Measurements from ENCODE around the gene RHBG.

DNA sequence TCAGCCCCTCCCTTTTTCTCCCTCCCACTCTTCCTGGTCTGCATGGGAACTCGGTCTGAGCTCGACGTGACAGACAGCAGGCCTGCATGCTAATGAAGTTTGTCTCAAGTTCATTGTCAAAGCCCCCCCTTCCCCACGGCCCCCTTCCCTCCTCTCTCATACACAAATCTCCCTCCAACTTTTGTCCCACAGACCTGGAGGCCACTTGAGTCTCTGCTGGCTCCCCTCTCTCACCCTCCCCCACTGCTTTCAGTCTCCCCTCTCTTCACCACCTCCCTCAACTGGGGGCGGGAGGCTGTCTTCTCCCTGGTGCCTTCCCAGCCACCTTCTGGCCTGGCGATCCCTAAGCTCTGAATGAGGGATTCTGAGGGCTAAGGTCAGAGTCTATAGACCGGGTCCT, 61.3 kb downstream of the RHBG start:
- TF ChIP-seq CTCF (IDR thresholded peaks at IDR 0.05; ENCODE audit: poor library complexity, severe bottlenecking) = no peak
- TF ChIP-seq, protein P1, sequence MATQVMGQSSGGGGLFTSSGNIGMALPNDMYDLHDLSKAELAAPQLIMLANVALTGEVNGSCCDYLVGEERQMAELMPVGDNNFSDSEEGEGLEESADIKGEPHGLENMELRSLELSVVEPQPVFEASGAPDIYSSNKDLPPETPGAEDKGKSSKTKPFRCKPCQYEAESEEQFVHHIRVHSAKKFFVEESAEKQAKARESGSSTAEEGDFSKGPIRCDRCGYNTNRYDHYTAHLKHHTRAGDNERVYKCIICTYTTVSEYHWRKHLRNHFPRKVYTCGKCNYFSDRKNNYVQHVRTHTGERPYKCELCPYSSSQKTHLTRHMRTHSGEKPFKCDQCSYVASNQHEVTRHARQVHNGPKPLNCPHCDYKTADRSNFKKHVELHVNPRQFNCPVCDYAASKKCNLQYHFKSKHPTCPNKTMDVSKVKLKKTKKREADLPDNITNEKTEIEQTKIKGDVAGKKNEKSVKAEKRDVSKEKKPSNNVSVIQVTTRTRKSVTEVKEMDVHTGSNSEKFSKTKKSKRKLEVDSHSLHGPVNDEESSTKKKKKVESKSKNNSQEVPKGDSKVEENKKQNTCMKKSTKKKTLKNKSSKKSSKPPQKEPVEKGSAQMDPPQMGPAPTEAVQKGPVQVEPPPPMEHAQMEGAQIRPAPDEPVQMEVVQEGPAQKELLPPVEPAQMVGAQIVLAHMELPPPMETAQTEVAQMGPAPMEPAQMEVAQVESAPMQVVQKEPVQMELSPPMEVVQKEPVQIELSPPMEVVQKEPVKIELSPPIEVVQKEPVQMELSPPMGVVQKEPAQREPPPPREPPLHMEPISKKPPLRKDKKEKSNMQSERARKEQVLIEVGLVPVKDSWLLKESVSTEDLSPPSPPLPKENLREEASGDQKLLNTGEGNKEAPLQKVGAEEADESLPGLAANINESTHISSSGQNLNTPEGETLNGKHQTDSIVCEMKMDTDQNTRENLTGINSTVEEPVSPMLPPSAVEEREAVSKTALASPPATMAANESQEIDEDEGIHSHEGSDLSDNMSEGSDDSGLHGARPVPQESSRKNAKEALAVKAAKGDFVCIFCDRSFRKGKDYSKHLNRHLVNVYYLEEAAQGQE (IDR thresholded peaks at IDR 0.05; ENCODE audit: borderline replicate concordance) = no peak
- TF ChIP-seq TAF1 (IDR thresholded peaks at IDR 0.05; ENCODE audit: low read depth) = no peak

Data from neural cell (in vitro differentiated cells).